Measurements from ENCODE around the gene GALNT14. TPM values are rescaled to one million over a fixed set of nuclear protein-coding genes. Genes with fewer than 3 reads are reported as not detected.

Gene GALNT14
- total RNA-seq, 1 experiment from 2014 or later, result not detected

DNA sequence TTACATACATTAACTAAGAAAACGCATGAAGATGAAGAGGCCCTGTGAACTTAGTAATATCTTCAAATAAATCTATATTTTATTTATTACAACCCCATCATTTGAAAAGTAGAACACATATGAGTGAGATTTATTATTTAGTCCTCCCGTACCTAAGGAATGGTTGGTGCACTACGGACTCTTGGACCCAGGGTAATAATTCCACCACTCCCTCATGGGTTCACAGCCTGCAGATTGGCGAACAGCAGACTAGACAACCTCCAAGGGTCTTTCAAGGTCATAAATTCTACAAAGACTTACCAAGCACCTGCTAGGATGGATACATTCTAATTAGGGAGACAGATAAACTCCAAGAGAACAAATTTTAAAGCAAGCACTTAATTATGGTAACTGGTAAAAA lies 51.6 kb downstream of the GALNT14 start:
- no peak overlapping the region for H3K4me3 ChIP-seq
- no peak overlapping the region for H3K27ac ChIP-seq
- no peaks in the 10 kb centered on the region for H3K9me3 ChIP-seq (replicated peaks)
- H3K4me1 ChIP-seq, result no peaks in the 10 kb centered on the region
- DNase-seq, result no peak
- H3K27me3 ChIP-seq, result peaks cover 26% of the 10 kb centered on the region; the same call in 1 of the 2 replicates
- H3K36me3 ChIP-seq, result no peaks in the 10 kb centered on the region

DNA sequence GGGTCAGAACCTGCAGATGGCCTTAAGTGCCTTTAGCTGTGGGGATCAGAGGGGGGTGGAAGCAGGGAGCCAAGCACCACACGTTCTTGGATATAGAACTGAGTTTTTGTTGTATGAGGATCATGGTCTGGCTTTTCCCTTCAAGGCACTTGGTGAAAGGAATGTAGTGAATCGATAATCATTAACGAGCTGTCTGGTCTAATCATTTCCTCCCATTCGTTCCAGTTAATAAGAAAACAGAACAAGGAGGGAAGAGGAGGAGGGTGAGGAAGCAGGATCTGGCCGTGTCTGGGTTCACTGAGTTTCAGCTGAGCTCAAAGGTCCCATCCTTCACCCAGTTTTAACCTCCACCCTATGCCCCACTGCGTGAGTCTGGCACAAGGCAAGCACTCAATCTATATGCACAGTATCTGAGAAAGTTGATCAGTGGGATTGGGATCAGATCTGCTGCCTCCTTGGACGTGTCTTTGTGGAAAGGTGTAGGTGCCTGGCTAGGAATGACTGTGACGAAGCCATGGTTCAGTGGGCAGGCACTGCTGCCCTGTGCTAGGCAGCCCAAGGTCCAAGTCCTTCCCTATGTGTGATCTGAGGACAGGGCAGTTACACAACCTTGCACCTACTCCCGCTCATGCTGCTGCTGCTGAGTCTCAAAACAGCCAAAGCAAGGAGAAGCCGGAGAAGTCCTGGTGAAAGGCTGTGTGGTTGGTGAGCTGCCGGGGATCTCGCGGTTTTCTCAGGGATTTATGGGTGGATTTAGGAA lies 54.8 kb downstream of the GALNT14 start:
- Histone ChIP-seq H3K36me3 (no peaks in the 10 kb centered on the region), H3K27me3 (peaks cover 32% of the 10 kb centered on the region), H3K9me3 (replicated peaks) (no peaks in the 10 kb centered on the region), H3K4me3 (no peak overlapping the region), H3K27ac (no peak overlapping the region), H3K4me1 (no peaks in the 10 kb centered on the region)
- DNase-seq, result no peak

DNA sequence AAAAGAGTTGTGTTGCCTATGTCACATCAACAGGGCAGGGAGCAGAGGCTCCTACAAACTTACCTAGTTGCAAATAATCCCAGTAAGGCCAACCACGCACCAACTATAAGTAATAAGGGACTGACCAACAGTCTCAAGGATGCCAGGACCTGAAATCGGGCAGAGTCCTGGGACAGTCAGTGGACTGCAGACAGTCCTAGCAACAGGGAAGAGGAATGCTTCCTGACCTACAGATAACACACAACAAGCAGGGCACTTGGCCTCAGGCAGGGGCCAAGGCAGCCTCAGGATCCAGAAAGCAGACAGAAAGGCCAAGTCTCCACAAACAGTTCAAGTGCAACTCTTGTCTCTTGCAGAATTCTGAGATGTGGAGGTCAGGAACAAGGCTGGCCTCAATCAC lies 56.2 kb downstream of the GALNT14 start:
- Histone ChIP-seq H3K27ac (no peak overlapping the region), H3K27me3 (peaks cover 26% of the 10 kb centered on the region), H3K36me3 (no peaks in the 10 kb centered on the region), H3K4me3 (no peak overlapping the region), H3K9me3 (replicated peaks) (no peaks in the 10 kb centered on the region), H3K4me1 (no peaks in the 10 kb centered on the region)
- DNase-seq, result no peak

DNA sequence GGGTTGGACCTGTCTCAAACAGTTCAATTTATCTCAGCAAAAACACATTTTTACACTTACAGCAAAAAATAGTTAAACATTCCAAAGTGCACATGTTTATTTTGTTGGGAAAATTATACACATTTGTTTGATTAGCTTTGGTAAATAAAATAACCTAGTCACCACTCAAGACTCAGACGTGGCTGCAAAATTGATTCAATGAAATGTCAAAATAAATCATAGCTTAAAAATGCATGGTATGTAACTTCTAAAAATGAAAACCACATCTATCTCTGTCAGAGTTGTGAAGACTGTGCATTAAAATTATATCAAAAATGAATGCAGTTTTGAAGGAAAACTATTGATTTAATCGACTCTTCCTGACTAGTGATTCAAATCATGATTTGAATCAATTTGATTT lies 56.7 kb downstream of the GALNT14 start:
- Histone ChIP-seq H3K27me3 (peaks cover 26% of the 10 kb centered on the region), H3K9me3 (replicated peaks) (no peaks in the 10 kb centered on the region), H3K4me1 (no peaks in the 10 kb centered on the region), H3K4me3 (no peak overlapping the region), H3K36me3 (no peaks in the 10 kb centered on the region), H3K27ac (no peak overlapping the region)
- DNase-seq, result no peak

DNA sequence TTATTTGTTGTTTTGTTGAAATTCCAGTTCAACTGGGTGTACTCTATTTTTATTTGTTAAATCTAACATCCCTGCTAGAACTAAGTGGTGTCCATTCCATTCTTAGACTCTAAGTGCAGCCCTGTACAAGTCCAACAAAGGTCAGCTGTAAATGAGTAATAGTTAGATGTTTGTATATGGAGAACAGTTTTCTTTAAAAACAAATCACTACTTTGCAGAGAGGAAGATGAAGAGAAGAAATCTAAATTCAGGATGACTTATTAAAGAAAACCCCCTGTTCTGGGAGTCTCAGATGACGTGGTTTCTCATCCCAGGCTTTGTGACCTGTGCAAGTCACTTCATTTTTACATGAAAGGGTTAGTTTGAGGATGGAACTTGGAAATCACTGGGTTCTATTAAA lies 57.9 kb downstream of the GALNT14 start:
- no peak overlapping the region for H3K4me3 ChIP-seq
- H3K9me3 ChIP-seq (replicated peaks), result no peaks in the 10 kb centered on the region
- no peaks in the 10 kb centered on the region for H3K4me1 ChIP-seq
- H3K36me3 ChIP-seq, result no peaks in the 10 kb centered on the region
- peaks cover 18% of the 10 kb centered on the region for H3K27me3 ChIP-seq
- DNase-seq, result no peak
- H3K27ac ChIP-seq, result no peak overlapping the region

DNA sequence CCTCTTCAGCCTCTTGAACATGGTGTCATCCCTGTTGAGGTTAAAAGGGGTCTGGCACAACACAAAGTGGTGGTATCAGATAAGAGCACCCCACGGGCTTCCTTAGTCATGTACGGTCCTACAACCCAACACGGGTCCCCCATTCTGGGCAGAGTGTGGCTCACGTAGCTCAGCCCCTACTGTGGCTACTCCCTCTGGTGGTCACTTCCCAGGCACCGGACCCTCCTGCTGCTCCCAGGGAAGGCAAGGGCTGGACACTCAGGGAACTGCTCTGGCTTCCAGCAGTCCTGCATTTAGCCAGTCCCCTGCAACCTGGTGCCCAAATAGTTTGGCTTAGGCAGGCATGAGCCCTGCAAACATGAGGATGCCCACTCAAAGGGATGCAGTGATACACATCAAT lies 58.6 kb downstream of the GALNT14 start:
- H3K4me1 ChIP-seq, result no peaks in the 10 kb centered on the region

DNA sequence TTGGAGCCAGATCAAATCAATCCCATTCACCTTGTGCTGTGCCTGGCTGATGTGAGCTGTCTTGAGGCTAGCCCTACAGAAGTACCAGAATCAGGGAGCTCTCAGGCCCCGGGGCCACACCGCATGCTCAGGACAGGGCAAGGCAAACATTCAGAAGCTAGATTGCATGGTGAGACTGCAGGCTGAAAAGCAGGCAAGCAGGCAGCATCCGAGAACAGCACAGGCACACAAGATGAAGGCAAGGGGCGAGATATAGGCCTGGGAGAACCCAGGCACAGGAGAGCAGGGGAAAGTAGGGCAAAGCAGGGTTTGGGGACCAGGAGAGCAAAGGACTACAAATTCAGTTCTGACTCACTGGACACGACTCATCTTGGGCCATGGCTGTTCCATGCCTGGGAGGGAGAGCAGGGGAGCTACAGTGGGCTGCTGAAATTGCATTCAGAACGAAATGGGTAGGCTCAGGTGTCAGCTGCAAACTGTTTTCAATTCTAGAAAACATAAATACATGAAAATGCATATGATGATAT lies 59.6 kb downstream of the GALNT14 start:
- DNase-seq, result no peak
- Histone ChIP-seq H3K9me3 (replicated peaks) (no peaks in the 10 kb centered on the region), H3K27ac (no peak overlapping the region), H3K4me1 (no peaks in the 10 kb centered on the region), H3K4me3 (no peak overlapping the region), H3K27me3 (peaks cover 12% of the 10 kb centered on the region), H3K36me3 (no peaks in the 10 kb centered on the region)

More for the DNA sequence above, 58.6 kb downstream of the GALNT14 start:
- no peak overlapping the region for H3K4me3 ChIP-seq
- peaks cover 15% of the 10 kb centered on the region for H3K27me3 ChIP-seq
- H3K27ac ChIP-seq, result no peak overlapping the region
- H3K36me3 ChIP-seq, result no peaks in the 10 kb centered on the region
- H3K9me3 ChIP-seq (replicated peaks), result no peaks in the 10 kb centered on the region
- peak; percentile 17 to 39 for DNase-seq

DNA sequence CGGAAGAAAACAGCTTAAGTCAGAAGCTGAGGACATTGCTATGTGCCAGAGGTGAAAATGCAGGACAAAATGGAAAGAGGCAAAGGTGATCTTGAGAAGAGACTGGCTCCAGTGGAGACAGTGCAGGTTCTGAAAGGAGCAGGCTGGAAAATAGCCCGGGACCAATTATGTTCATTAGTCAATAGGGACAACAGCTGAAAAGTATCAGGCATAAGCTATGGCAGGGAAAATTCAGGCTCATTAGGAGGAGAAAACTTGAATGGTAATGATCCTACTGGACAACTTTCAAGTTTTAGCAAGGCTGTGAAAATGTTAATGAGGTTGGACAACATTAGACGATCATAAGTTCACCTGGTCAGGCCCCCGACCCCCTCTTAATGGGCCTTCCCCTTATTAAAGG lies 60.2 kb downstream of the GALNT14 start:
- no peaks in the 10 kb centered on the region for H3K4me1 ChIP-seq
- H3K4me3 ChIP-seq, result no peak overlapping the region
- DNase-seq, result no peak
- H3K27me3 ChIP-seq, result peaks cover 12% of the 10 kb centered on the region
- no peaks in the 10 kb centered on the region for H3K9me3 ChIP-seq (replicated peaks)
- H3K36me3 ChIP-seq, result no peaks in the 10 kb centered on the region
- no peak overlapping the region for H3K27ac ChIP-seq

DNA sequence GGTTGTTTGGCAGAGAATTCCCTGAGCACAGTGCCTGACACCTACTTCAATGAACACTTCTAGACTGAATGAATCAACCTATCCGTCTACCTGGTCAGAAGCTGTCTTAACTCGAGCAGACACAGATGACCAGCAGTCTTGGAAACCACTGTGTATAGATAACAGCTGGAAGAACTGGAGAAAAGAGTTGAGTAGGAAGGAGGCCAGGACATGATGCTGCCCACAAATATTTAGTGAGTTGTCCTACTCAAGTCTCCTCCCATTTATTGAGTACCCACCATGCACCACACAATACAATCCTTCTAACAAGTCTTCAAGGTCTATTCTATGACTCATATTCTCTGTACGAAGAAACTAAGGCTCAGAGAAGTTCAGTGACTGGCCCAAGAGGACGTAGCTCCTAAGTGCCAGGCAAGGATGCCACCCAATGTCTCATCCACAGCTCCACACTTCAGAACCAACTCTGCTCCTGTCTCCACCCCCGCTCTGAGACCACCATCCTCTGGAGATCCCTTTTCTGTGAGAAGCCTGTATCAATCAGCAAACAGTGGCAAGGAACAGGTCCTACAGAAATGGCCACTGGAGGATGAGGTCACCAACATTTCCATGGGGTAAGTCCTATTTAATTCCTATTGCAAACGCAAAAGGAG lies 62.2 kb downstream of the GALNT14 start:
- H3K9me3 ChIP-seq (replicated peaks), result no peaks in the 10 kb centered on the region
- H3K4me1 ChIP-seq, result no peaks in the 10 kb centered on the region
- H3K27ac ChIP-seq, result no peak overlapping the region
- DNase-seq, result no peak
- peaks cover 3% of the 10 kb centered on the region; the same call in 1 of the 2 replicates for H3K27me3 ChIP-seq
- no peaks in the 10 kb centered on the region for H3K36me3 ChIP-seq
- H3K4me3 ChIP-seq, result no peak overlapping the region

DNA sequence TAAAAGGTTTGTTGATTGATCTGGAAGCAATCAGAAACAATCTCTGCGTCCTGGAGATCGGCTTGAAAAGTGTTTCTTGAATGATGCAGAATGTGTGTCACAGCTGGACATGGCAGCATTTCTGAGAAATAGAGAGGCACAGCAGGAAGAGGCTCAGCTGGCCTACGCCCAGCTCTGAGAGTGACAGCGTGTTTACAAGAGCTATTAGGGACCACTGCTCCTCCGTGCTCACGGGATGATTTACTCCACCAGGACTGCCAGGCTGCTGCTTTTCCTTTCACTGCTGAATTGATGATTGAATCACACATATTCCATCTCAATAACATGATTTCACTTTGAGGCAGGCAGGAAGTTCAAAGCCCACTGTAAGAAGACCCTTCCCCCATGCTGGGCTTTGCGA lies 62.8 kb downstream of the GALNT14 start:
- H3K9me3 ChIP-seq (replicated peaks), result no peaks in the 10 kb centered on the region
- DNase-seq, result no peak
- H3K27ac ChIP-seq, result no peak overlapping the region
- H3K27me3 ChIP-seq, result peaks cover 2% of the 10 kb centered on the region; the same call in 1 of the 2 replicates
- no peaks in the 10 kb centered on the region for H3K36me3 ChIP-seq
- no peak overlapping the region for H3K4me3 ChIP-seq
- H3K4me1 ChIP-seq, result no peaks in the 10 kb centered on the region

DNA sequence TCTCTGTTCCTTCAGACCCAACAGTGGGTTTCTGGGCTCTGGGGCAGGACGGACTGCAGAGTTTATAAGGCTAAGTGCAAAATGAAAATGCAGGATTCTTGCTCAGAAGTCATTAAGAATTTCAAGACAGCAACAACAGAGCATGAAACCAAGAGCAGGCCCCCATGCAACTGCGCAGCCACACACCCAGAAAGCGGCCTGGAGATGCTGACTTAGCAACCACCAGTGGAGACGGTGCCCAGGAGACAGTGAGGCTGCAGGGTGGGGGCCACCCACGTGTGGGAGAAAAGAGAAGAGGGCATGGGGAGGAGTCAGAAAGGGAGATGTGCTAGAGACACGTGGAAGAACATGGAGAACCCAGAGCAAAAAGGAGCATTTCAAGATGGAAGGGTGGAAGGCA lies 66.5 kb downstream of the GALNT14 start:
- Histone ChIP-seq H3K36me3 (no peaks in the 10 kb centered on the region), H3K4me1 (no peaks in the 10 kb centered on the region), H3K27ac (no peak overlapping the region), H3K9me3 (replicated peaks) (no peaks in the 10 kb centered on the region), H3K27me3 (peaks cover 10% of the 10 kb centered on the region), H3K4me3 (no peak overlapping the region)
- DNase-seq, result no peak

DNA sequence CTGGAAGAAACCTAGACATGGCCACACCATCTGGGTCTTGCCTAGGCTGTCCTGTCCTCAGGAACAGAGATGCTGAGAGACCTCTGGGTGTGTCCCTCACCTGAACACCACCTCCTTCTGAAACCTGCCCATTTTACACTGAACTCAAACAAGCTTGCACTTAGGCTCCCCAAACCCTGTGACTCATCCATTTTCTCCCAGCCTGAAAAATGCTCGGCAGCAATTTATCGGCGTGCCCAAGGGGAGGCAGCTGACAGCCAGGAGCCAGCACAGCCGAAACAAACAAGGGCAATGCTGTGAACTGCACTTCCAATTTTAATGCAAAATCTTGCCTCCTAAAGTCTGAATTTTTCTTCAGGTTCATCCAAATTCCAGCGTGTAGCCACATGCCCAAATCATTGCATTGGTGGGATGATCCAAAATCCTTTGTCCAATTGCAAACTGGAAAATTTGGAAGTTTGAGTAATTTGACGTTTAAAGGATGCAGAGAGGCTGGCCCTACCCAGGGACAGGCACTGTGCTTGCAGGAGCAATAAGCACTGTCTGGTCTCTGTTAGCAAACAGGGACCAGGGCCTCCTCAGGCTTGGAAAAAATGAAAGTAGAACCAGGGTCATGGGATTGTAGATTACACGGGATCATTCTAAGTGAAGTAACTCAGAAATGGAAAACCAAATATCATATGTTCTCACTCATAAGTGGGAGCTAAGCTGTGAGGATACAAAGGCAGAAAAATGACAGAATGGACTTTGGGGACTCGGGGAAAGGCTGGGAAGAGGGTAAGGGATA lies 67.7 kb downstream of the GALNT14 start:
- Histone ChIP-seq H3K4me3 (no peak overlapping the region), H3K9me3 (replicated peaks) (no peaks in the 10 kb centered on the region), H3K4me1 (no peaks in the 10 kb centered on the region), H3K36me3 (no peaks in the 10 kb centered on the region), H3K27me3 (peaks cover 15% of the 10 kb centered on the region), H3K27ac (no peak overlapping the region)
- DNase-seq, result no peak

DNA sequence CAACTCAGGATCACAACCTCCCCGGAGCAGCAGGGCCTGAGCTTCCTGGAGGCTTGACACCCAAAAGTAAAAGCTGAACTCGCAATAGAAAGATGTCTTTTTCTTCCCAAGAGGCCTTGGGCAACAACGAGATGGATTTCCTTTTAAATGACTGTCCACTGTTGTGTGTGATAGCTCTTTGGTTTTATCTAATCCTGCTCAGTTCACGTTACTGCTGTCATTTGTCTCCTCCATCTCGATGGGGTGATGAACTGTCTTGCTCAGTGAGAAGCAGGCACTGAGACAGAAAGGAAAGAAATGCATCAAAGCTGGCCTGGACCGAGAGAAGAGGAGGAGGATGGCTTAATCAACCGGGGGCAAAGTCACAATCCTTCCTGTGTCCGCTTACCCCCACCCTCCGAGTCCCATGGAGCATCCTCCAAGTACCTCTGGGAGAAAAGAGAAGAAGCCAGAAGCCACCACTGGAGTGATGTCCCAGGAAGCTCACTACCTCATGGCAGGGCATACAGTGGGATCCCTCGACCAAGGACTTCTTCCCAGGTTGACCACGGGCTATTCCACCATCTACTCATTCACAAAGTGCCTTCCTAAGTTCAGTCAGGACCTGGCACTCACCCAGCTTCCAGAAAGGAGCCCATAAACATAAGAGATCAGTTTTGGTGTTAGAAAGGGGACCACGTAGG lies 68.5 kb downstream of the GALNT14 start:
- no peak for DNase-seq
- H3K9me3 ChIP-seq (replicated peaks), result no peaks in the 10 kb centered on the region
- H3K4me1 ChIP-seq, result no peaks in the 10 kb centered on the region
- peaks cover 21% of the 10 kb centered on the region for H3K27me3 ChIP-seq
- no peak overlapping the region for H3K27ac ChIP-seq
- no peak overlapping the region for H3K4me3 ChIP-seq
- no peaks in the 10 kb centered on the region for H3K36me3 ChIP-seq

DNA sequence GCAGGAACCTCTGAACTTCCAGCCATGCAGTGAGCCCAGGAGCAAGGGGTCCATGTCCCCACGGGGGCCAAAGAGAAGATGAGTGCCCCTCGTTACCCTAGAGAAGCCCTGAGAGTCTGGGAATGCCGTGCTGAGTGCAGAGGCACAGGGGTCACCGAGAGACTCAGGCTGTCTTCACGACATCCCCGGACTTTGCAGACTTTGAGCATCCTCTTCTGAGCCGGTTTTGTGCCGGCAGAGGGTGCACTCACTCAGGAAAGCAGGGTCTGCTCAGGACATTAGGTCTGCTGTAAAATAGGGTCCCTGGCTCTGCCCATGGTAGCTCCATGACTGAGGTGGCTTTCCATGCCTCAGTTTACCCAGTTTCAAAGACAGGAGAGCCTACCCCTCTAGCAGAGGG lies 71.0 kb downstream of the GALNT14 start:
- H3K4me1 ChIP-seq, result no peaks in the 10 kb centered on the region

More for the DNA sequence above, 71.0 kb downstream of the GALNT14 start:
- Histone ChIP-seq H3K27me3 (peaks cover 27% of the 10 kb centered on the region), H3K27ac (no peak overlapping the region), H3K4me3 (no peak overlapping the region), H3K36me3 (no peaks in the 10 kb centered on the region), H3K9me3 (replicated peaks) (no peaks in the 10 kb centered on the region)
- DNase-seq, result no peak

All from SJCRH30 (cell line).